BJ (cell line): ENCODE results near the gene PLAU. TPM values are rescaled to one million over a fixed set of nuclear protein-coding genes. Genes with fewer than 3 reads are reported as not detected.

Experiments used
- CTCF ChIA-PET: fragments of 350-600 bp; formaldehyde crosslinking; extraction: SDS; loops from one replicate; lab custom pipeline; 2021; ENCODE audit warnings: antibody characterized with exemption, inconsistent platforms; lab: Yijun Ruan, JAX
- POLR2A ChIA-PET: fragments of 300-600 bp; sonication (Branson Sonifier 250); formaldehyde crosslinking; extraction: SDS; loops from one replicate; lab custom pipeline; 2021; ENCODE audit warnings: antibody characterized with exemption; lab: Charles Lee
- DNase-seq: peaks from one replicate; pipeline ENCODE4 v3.0.0-alpha.2; 2011; ENCODE audit warnings: low read depth
- H3K27me3 ChIP-seq: 2 replicates; pipeline ENCODE4 v1.6.0; 2011; ENCODE audit warnings: low read length; ENCODE audit not compliant: control insufficient read depth, insufficient read depth
- H3K36me3 ChIP-seq: 2 replicates; pipeline ENCODE4 v1.5.1; 2011; ENCODE audit warnings: low read length; ENCODE audit not compliant: control insufficient read depth, insufficient read depth
- H3K4me3 ChIP-seq: 2 replicates; pipeline ENCODE4 v1.5.1; 2011; ENCODE audit warnings: low read depth, mild to moderate bottlenecking, control low read depth, low read length
- CTCF ChIP-seq: IDR thresholded peaks from 2 replicates; pipeline ENCODE4 v1.5.1; 2011; ENCODE audit warnings: low read depth, mild to moderate bottlenecking, control low read depth, inconsistent platforms, low read length, moderate library complexity; ENCODE audit not compliant: insufficient read depth
- polyA plus RNA-seq: library from polyadenylated mRNA; depleted of rRNA; stranded (reverse); fragments of >200 nt; gene quantifications from 2 replicates; pipeline ENCODE4 v1.2.3, GENCODE V29; 2011

The PLAU gene
- polyA plus RNA-seq, 1 experiment: 37.2 TPM

- no peak for DNase-seq
- CTCF ChIA-PET: interaction anchor here (0.9 kb wide), 1 partner anchor 76 kb away, joined by 3 read pairs; the partner anchor contains the start of gene VCL
Measured at GRCh38 chr10:73922007-73922863, 11.3 kb downstream of the PLAU start.

GRCh38 chr10:73922864-73923133, 11.9 kb downstream of the PLAU start:
- CTCF ChIA-PET: no interaction called here
- Histone ChIP-seq H3K4me3 (no peak overlapping the region), H3K27me3 (no peaks in the 10 kb centered on the region), H3K36me3 (no peaks in the 10 kb centered on the region)
- DNase-seq: no peak
- POLR2A ChIA-PET: no interaction called here
- TF ChIP-seq CTCF: no peak

More at GRCh38 chr10:73922007-73922863, 11.3 kb downstream of the PLAU start:
- TF ChIP-seq CTCF: no peak
- Histone ChIP-seq H3K36me3 (peaks cover 3% of the 10 kb centered on the region; the same call in 1 of the 2 replicates), H3K27me3 (no peaks in the 10 kb centered on the region), H3K4me3 (no peak overlapping the region)
- POLR2A ChIA-PET: no interaction called here

- ChIA-PET POLR2A (no interaction called here), CTCF (interaction anchor here (1.1 to 2.2 kb wide), 4 partner anchors 9 to 38 kb away, joined by 3 to 18 read pairs (median 5); no protein-coding TSS in a partner anchor)
- H3K36me3 ChIP-seq: no peaks in the 10 kb centered on the region
- no peaks in the 10 kb centered on the region for H3K27me3 ChIP-seq
- no peak for DNase-seq
- no peak for TF ChIP-seq CTCF
- no peak overlapping the region for H3K4me3 ChIP-seq
Measured at GRCh38 chr10:73923935-73924598, 13.1 kb downstream of the PLAU start.

- DNase-seq: no peak
- ChIA-PET CTCF (interaction anchor here (1.1 to 2.2 kb wide), 4 partner anchors 8 to 39 kb away, joined by 3 to 18 read pairs (median 5); no protein-coding TSS in a partner anchor), POLR2A (no interaction called here)
- H3K27me3 ChIP-seq: no peaks in the 10 kb centered on the region
- no peak overlapping the region for H3K4me3 ChIP-seq
- H3K36me3 ChIP-seq: no peaks in the 10 kb centered on the region
- TF ChIP-seq CTCF: no peak
Measured at GRCh38 chr10:73924935-73925334, 14.0 kb downstream of the PLAU start.

GRCh38 chr10:73925539-73925938, 14.6 kb downstream of the PLAU start:
- Histone ChIP-seq H3K27me3 (no peaks in the 10 kb centered on the region), H3K4me3 (no peak overlapping the region), H3K36me3 (no peaks in the 10 kb centered on the region)
- ChIA-PET POLR2A (no interaction called here), CTCF (interaction anchor here (1.4 kb wide), 1 partner anchor 15 kb away, joined by 5 read pairs; no protein-coding TSS in a partner anchor)
- no peak for TF ChIP-seq CTCF
- DNase-seq: no peak
